Measurements from ENCODE around the gene ILDR2. TPM values are rescaled to one million over a fixed set of nuclear protein-coding genes. Genes with fewer than 3 reads are reported as not detected.
A peak's percentile ranks its signal among the peaks of the same experiment; 100 is the strongest.

ILDR2 gene
- total and polyA plus RNA-seq, 9 of the 15 experiments (the other 6 are each of a cell fraction or from before 2014, with no cell fraction given): 0.03 to 0.31 (median 0.18) TPM; not detected in 2

Small RNA genes within 50 kb of the gene (small RNA-seq; reads per million reads assigned to genes)
- 46.6 reads per million, percentile 98 among the genes with 10 or more reads in this experiment for gene RNA5SP65

Other genes with a start within 250 kb of the ILDR2 start
- 24.3 and 30.4 TPM in 2 replicates for gene POGK, start 136.1 kb downstream of the ILDR2 start, total RNA-seq (2014; rRNA removed)
- gene POGK, start 136.1 kb downstream of the ILDR2 start, total RNA-seq (2014; rRNA removed; fragmentation: Illumina TruSeq; extraction: Trizol): 30.9 and 31.0 TPM in 2 replicates
- 41.0 and 44.5 TPM in 2 replicates for gene POGK, start 136.1 kb downstream of the ILDR2 start, total RNA-seq (2015; rRNA removed; fragmentation: Illumina TruSeq; extraction: Trizol)
- 34.6 and 35.6 TPM in 2 replicates for gene POGK, start 136.1 kb downstream of the ILDR2 start, total RNA-seq (2021)
- gene POGK, start 136.1 kb downstream of the ILDR2 start, polyA plus RNA-seq (2011; rRNA removed): 11.5 and 12.5 TPM in 2 replicates
- gene POGK, start 136.1 kb downstream of the ILDR2 start, polyA plus RNA-seq (2014; fragmentation: Illumina TruSeq; extraction: Trizol): 24.6 and 30.8 TPM in 2 replicates
- 1 to 10 TPM; 6.1 to 8.1 TPM for gene POGK, start 136.1 kb downstream of the ILDR2 start, polyA plus RNA-seq (2014; fragmentation: Nextera tagmentation; extraction: Ambion mirVana)
- 15.7 and 20.1 TPM in 2 replicates for gene POGK, start 136.1 kb downstream of the ILDR2 start, polyA plus RNA-seq (2014; rRNA removed)
- 15.9 and 18.8 TPM in 2 replicates for gene TADA1, start 99.3 kb downstream of the ILDR2 start, total RNA-seq (2014; rRNA removed)
- 28.7 and 32.5 TPM in 2 replicates for gene TADA1, start 99.3 kb downstream of the ILDR2 start, total RNA-seq (2014; rRNA removed; fragmentation: Illumina TruSeq; extraction: Trizol)
- gene TADA1, start 99.3 kb downstream of the ILDR2 start, total RNA-seq (2015; rRNA removed; fragmentation: Illumina TruSeq; extraction: Trizol): 27.3 and 27.7 TPM in 2 replicates
- 20.5 and 21.2 TPM in 2 replicates for gene TADA1, start 99.3 kb downstream of the ILDR2 start, total RNA-seq (2021)
- gene TADA1, start 99.3 kb downstream of the ILDR2 start, polyA plus RNA-seq (2011; rRNA removed): 42.9 and 43.1 TPM in 2 replicates
- gene TADA1, start 99.3 kb downstream of the ILDR2 start, polyA plus RNA-seq (2014; fragmentation: Illumina TruSeq; extraction: Trizol): 28.4 and 35.2 TPM in 2 replicates
- gene TADA1, start 99.3 kb downstream of the ILDR2 start, polyA plus RNA-seq (2014; fragmentation: Nextera tagmentation; extraction: Ambion mirVana): 10 to 100 TPM; 62.6 to 76.5 TPM
- 18.6 and 24.1 TPM in 2 replicates for gene TADA1, start 99.3 kb downstream of the ILDR2 start, polyA plus RNA-seq (2014; rRNA removed)
- gene MAEL, start 13.7 kb upstream of the ILDR2 start, total RNA-seq (2014; rRNA removed): 0.50 and 0.65 TPM in 2 replicates
- 0.84 and 1.1 TPM in 2 replicates for gene MAEL, start 13.7 kb upstream of the ILDR2 start, total RNA-seq (2014; rRNA removed; fragmentation: Illumina TruSeq; extraction: Trizol)
- 0.51 and 1.2 TPM in 2 replicates for gene MAEL, start 13.7 kb upstream of the ILDR2 start, total RNA-seq (2015; rRNA removed; fragmentation: Illumina TruSeq; extraction: Trizol)
- gene MAEL, start 13.7 kb upstream of the ILDR2 start, total RNA-seq (2021): 0.74 and 0.75 TPM in 2 replicates
- 0.09 and 0.11 TPM in 2 replicates for gene MAEL, start 13.7 kb upstream of the ILDR2 start, polyA plus RNA-seq (2011; rRNA removed)
- 0.97 and 1.6 TPM in 2 replicates for gene MAEL, start 13.7 kb upstream of the ILDR2 start, polyA plus RNA-seq (2014; fragmentation: Illumina TruSeq; extraction: Trizol)
- 1 to 10 TPM; 1.5 to 1.9 TPM for gene MAEL, start 13.7 kb upstream of the ILDR2 start, polyA plus RNA-seq (2014; fragmentation: Nextera tagmentation; extraction: Ambion mirVana)
- 0.27 and 0.97 TPM in 2 replicates for gene MAEL, start 13.7 kb upstream of the ILDR2 start, polyA plus RNA-seq (2014; rRNA removed)
- not detected in 2 replicates for gene GPA33, start 114.8 kb upstream of the ILDR2 start, total RNA-seq (2014; rRNA removed)
- gene GPA33, start 114.8 kb upstream of the ILDR2 start, total RNA-seq (2014; rRNA removed; fragmentation: Illumina TruSeq; extraction: Trizol): not detected in 2 replicates
- gene GPA33, start 114.8 kb upstream of the ILDR2 start, total RNA-seq (2015; rRNA removed; fragmentation: Illumina TruSeq; extraction: Trizol): not detected in 2 replicates
- 0.07 and 0.13 TPM in 2 replicates for gene GPA33, start 114.8 kb upstream of the ILDR2 start, total RNA-seq (2021)
- not detected in 2 replicates for gene GPA33, start 114.8 kb upstream of the ILDR2 start, polyA plus RNA-seq (2011; rRNA removed)
- gene GPA33, start 114.8 kb upstream of the ILDR2 start, polyA plus RNA-seq (2014; fragmentation: Illumina TruSeq; extraction: Trizol): not detected in 2 replicates
- gene GPA33, start 114.8 kb upstream of the ILDR2 start, polyA plus RNA-seq (2014; fragmentation: Nextera tagmentation; extraction: Ambion mirVana): not detected
- not detected in 2 replicates for gene GPA33, start 114.8 kb upstream of the ILDR2 start, polyA plus RNA-seq (2014; rRNA removed)
- not detected in 2 replicates for gene STYXL2, start 118.5 kb upstream of the ILDR2 start, total RNA-seq (2014; rRNA removed)
- not detected in 2 replicates for gene STYXL2, start 118.5 kb upstream of the ILDR2 start, total RNA-seq (2014; rRNA removed; fragmentation: Illumina TruSeq; extraction: Trizol)
- gene STYXL2, start 118.5 kb upstream of the ILDR2 start, total RNA-seq (2015; rRNA removed; fragmentation: Illumina TruSeq; extraction: Trizol): not detected in 2 replicates
- not detected in 2 replicates for gene STYXL2, start 118.5 kb upstream of the ILDR2 start, total RNA-seq (2021)
- not detected in 2 replicates for gene STYXL2, start 118.5 kb upstream of the ILDR2 start, polyA plus RNA-seq (2011; rRNA removed)
- gene STYXL2, start 118.5 kb upstream of the ILDR2 start, polyA plus RNA-seq (2014; fragmentation: Illumina TruSeq; extraction: Trizol): not detected in 2 replicates
- gene STYXL2, start 118.5 kb upstream of the ILDR2 start, polyA plus RNA-seq (2014; fragmentation: Nextera tagmentation; extraction: Ambion mirVana): not detected
- not detected in 2 replicates for gene STYXL2, start 118.5 kb upstream of the ILDR2 start, polyA plus RNA-seq (2014; rRNA removed)
- gene POU2F1, start 245.3 kb upstream of the ILDR2 start, total RNA-seq (2014; rRNA removed): 6.0 and 8.5 TPM in 2 replicates
- 18.2 and 20.1 TPM in 2 replicates for gene POU2F1, start 245.3 kb upstream of the ILDR2 start, total RNA-seq (2014; rRNA removed; fragmentation: Illumina TruSeq; extraction: Trizol)
- gene POU2F1, start 245.3 kb upstream of the ILDR2 start, total RNA-seq (2015; rRNA removed; fragmentation: Illumina TruSeq; extraction: Trizol): 14.4 and 14.9 TPM in 2 replicates
- 19.9 and 22.3 TPM in 2 replicates for gene POU2F1, start 245.3 kb upstream of the ILDR2 start, total RNA-seq (2021)
- 13.6 and 14.2 TPM in 2 replicates for gene POU2F1, start 245.3 kb upstream of the ILDR2 start, polyA plus RNA-seq (2011; rRNA removed)
- 7.9 and 8.2 TPM in 2 replicates for gene POU2F1, start 245.3 kb upstream of the ILDR2 start, polyA plus RNA-seq (2014; fragmentation: Illumina TruSeq; extraction: Trizol)
- gene POU2F1, start 245.3 kb upstream of the ILDR2 start, polyA plus RNA-seq (2014; fragmentation: Nextera tagmentation; extraction: Ambion mirVana): 1 to 10 TPM; 2.6 to 6.0 TPM
- gene POU2F1, start 245.3 kb upstream of the ILDR2 start, polyA plus RNA-seq (2014; rRNA removed): 5.9 and 8.8 TPM in 2 replicates

Data from K562 (cell line).